Activated CD8-positive, alpha-beta T cell treated with anti-CD3 and anti-CD28 coated beads for 36 hours (primary cell): ENCODE data around the gene WASF3. TPM values are rescaled to one million over a fixed set of nuclear protein-coding genes. Genes with fewer than 3 reads are reported as not detected.

ENCODE experiments used
- ATAC-seq: fragments of 200-7000 bp; cut with Tn5 transposase; one replicate; pipeline ENCODE4 v1.10.0; 2021; ENCODE audit warnings: mild to moderate bottlenecking, moderate library complexity
- CTCF ChIA-PET: fragments of 350-600 bp; sonication (Branson Sonifier 250); formaldehyde crosslinking; loops from one replicate; lab custom pipeline; 2021; ENCODE audit warnings: antibody characterized with exemption; lab: Charles Lee
- POLR2A ChIA-PET: fragments of 350-600 bp; sonication (Branson Sonifier 250); formaldehyde crosslinking; loops from one replicate; lab custom pipeline; 2021; ENCODE audit warnings: antibody characterized with exemption; lab: Charles Lee
- DNase-seq: peaks from one replicate; pipeline ENCODE4 v3.0.0-alpha.2; 2020
- H3K27ac Mint-ChIP-seq: one replicate; pipeline ENCODE4 v1.8.0; 2021; ENCODE audit warnings: mild to moderate bottlenecking, mixed read lengths
- H3K27me3 Mint-ChIP-seq: one replicate; pipeline ENCODE4 v1.8.0; 2021; ENCODE audit warnings: mixed read lengths
- H3K36me3 Mint-ChIP-seq: one replicate; pipeline ENCODE4 v1.8.0; 2021; ENCODE audit warnings: low read depth, mixed read lengths
- H3K4me1 Mint-ChIP-seq: one replicate; pipeline ENCODE4 v1.8.0; 2021; ENCODE audit warnings: low read depth, mixed read lengths
- H3K4me3 Mint-ChIP-seq: one replicate; pipeline ENCODE4 v1.8.0; 2021; ENCODE audit warnings: mild to moderate bottlenecking, moderate library complexity, mixed read lengths
- H3K9me3 Mint-ChIP-seq: one replicate; pipeline ENCODE4 v1.8.0; 2021; ENCODE audit warnings: mixed read lengths
- intact Hi-C: fragments of 100-400 bp; cut with micrococcal nuclease; formaldehyde crosslinking; loops from one replicate; pipeline ENCODE4 v1.10.0; 2022
- total RNA-seq, 2 experiments: library from RNA; stranded (reverse); gene quantifications; one replicate each; pipeline ENCODE4 v1.2.3, GENCODE V29; 2021
- TF ChIP-seq, protein P1 (sequence below): fragments of 200-600 bp; IDR thresholded peaks from one replicate; pipeline ENCODE4 v1.8.0; 2022; ENCODE audit warnings: antibody characterized with exemption, mild to moderate bottlenecking

The WASF3 gene
- total RNA-seq, 2 experiments from 2014 or later = 0.07 to 0.09 TPM

DNA sequence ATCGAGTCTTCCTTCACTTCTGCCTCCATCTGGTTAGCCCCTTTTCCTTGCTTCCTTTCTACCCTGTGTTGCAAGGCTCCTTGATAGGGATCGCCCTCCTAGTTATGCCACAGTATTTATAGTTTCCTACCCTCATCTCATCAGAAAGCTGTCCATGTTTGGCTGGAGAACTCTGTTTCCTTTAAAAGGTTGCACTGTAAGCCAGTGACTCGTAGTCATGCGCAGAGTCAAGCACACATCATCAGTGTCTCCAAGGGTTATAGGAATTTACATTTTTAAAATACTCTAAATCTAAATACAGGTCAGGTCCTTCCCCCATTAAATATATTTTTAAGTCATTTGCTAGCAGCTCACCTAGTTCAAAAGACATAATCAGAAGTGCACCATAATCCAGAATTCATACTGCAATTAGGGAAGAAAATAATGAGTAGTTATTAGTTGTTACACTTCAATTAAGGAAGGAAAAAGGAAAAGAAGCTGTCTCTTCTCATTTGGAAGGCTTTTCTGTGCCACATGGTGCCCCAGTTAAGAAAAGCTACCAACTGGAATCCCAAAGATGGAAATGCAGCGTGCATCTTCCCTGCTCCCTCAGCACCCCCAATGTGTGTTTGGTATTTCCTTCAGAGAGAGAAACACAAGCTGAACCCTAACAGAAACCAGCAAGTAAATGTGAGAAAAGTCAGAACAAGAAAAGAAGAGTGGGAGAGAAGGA is 122.1 kb downstream of the WASF3 start:
- H3K27me3 Mint-ChIP-seq = peaks cover 4% of the 10 kb centered on the region
- no peak overlapping the region for H3K4me3 Mint-ChIP-seq
- ATAC-seq = no peak
- DNase-seq = no peak
- H3K4me1 Mint-ChIP-seq = no peaks in the 10 kb centered on the region
- TF ChIP-seq, protein P1, sequence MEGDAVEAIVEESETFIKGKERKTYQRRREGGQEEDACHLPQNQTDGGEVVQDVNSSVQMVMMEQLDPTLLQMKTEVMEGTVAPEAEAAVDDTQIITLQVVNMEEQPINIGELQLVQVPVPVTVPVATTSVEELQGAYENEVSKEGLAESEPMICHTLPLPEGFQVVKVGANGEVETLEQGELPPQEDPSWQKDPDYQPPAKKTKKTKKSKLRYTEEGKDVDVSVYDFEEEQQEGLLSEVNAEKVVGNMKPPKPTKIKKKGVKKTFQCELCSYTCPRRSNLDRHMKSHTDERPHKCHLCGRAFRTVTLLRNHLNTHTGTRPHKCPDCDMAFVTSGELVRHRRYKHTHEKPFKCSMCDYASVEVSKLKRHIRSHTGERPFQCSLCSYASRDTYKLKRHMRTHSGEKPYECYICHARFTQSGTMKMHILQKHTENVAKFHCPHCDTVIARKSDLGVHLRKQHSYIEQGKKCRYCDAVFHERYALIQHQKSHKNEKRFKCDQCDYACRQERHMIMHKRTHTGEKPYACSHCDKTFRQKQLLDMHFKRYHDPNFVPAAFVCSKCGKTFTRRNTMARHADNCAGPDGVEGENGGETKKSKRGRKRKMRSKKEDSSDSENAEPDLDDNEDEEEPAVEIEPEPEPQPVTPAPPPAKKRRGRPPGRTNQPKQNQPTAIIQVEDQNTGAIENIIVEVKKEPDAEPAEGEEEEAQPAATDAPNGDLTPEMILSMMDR = no peak
- no peak overlapping the region for H3K27ac Mint-ChIP-seq
- intact Hi-C loops = no loop called here
- H3K9me3 Mint-ChIP-seq = no peaks in the 10 kb centered on the region
- POLR2A ChIA-PET = no interaction called here
- CTCF ChIA-PET = interaction anchor here (1.0 kb wide), 1 partner anchor 19 kb away, joined by 3 read pairs; no protein-coding TSS in a partner anchor
- H3K36me3 Mint-ChIP-seq = no peaks in the 10 kb centered on the region

DNA sequence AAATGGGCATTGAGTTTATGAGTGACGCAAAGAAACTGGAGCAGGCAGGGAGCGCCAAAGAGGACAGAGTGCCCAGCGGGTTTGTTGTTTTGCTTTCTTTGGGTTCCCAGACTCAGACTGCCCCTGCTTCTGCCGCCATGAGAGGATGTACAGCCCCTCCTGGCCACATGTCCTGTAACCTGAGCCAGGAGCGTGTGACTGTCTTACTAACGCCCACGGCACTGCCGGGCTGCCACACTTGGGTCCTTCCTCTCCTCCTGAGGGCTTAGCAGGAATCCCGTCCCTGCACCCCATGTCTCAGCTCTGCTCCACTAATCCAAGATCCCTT is 122.6 kb downstream of the WASF3 start:
- Mint-ChIP-seq H3K9me3 (no peaks in the 10 kb centered on the region), H3K27me3 (peaks cover 4% of the 10 kb centered on the region), H3K36me3 (no peaks in the 10 kb centered on the region), H3K4me3 (no peak overlapping the region), H3K4me1 (no peaks in the 10 kb centered on the region), H3K27ac (no peak overlapping the region)
- TF ChIP-seq, protein P1 = no peak
- POLR2A ChIA-PET = no interaction called here
- CTCF ChIA-PET = interaction anchor here (1.0 kb wide), 1 partner anchor 18 kb away, joined by 3 read pairs; no protein-coding TSS in a partner anchor
- intact Hi-C loops = no loop called here
- DNase-seq (no peak), ATAC-seq (no peak)

DNA sequence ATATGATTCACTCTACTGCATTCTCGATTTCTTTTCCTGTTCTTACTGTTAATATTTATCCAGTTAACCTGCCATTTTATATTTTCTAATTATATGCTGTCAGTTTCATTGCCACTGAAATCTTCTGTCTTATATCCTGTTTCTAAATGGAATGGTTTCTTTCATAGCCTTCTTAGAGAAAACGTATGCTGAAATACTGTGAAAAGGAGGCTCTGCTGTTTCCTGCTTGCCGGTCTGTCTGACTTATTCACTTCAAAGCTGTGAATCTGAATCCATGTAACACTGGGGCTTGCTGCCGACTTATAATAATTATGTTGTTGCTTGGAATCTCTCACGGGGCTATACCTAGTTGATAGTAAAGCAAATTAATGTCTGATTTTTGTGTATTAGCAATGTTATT is 123.1 kb downstream of the WASF3 start:
- intact Hi-C loops = no loop called here
- no peaks in the 10 kb centered on the region for H3K9me3 Mint-ChIP-seq
- no peak overlapping the region for H3K4me3 Mint-ChIP-seq
- no peak for ATAC-seq
- ChIA-PET POLR2A (no interaction called here), CTCF (no interaction called here)
- no peaks in the 10 kb centered on the region for H3K36me3 Mint-ChIP-seq
- TF ChIP-seq, protein P1 = no peak
- H3K27me3 Mint-ChIP-seq = peaks cover 4% of the 10 kb centered on the region
- H3K27ac Mint-ChIP-seq = no peak overlapping the region
- no peak for DNase-seq
- H3K4me1 Mint-ChIP-seq = no peaks in the 10 kb centered on the region

DNA sequence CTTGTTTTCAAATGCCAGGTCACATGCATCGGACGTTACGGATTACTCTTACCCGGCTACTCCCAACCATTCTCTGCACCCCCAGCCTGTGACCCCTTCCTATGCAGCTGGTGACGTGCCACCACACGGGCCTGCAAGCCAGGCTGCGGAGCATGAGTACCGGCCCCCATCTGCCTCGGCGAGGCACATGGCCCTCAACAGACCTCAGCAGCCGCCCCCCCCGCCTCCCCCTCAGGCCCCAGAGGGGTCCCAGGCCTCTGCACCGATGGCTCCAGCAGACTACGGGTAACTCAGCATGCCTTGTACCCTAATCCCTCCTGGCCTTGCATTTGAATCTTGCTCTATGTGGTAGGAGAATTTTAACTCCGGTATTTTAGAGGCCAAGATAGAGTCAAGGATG is 123.6 kb downstream of the WASF3 start:
- peaks cover 4% of the 10 kb centered on the region for H3K27me3 Mint-ChIP-seq
- H3K27ac Mint-ChIP-seq = no peak overlapping the region
- intact Hi-C loops = no loop called here
- DNase-seq = no peak
- no peak for ATAC-seq
- H3K36me3 Mint-ChIP-seq = no peaks in the 10 kb centered on the region
- no peaks in the 10 kb centered on the region for H3K4me1 Mint-ChIP-seq
- H3K9me3 Mint-ChIP-seq = no peaks in the 10 kb centered on the region
- H3K4me3 Mint-ChIP-seq = no peak overlapping the region
- CTCF ChIA-PET = no interaction called here
- TF ChIP-seq, protein P1 = no peak
- POLR2A ChIA-PET = no interaction called here

DNA sequence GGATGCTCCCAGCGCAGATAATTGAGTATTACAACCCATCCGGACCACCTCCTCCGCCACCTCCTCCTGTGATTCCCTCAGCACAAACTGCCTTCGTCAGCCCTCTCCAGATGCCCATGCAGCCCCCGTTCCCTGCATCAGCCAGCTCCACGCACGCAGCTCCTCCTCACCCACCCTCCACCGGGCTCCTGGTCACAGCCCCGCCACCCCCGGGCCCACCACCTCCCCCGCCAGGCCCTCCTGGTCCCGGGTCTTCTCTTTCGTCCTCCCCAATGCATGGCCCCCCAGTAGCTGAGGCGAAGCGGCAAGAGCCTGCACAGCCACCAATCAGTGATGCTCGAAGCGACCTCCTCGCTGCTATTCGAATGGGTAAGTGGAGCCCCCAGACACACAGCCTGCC is 125.1 kb downstream of the WASF3 start:
- TF ChIP-seq, protein P1 = no peak
- Mint-ChIP-seq H3K27me3 (peaks cover 5% of the 10 kb centered on the region), H3K27ac (no peak overlapping the region), H3K4me3 (no peak overlapping the region), H3K4me1 (no peaks in the 10 kb centered on the region), H3K36me3 (no peaks in the 10 kb centered on the region), H3K9me3 (no peaks in the 10 kb centered on the region)
- CTCF ChIA-PET = interaction anchor here (2.4 kb wide), 1 partner anchor 16 kb away, joined by 8 read pairs; no protein-coding TSS in a partner anchor
- DNase-seq (no peak), ATAC-seq (no peak)
- POLR2A ChIA-PET = no interaction called here
- intact Hi-C loops = no loop called here
